ENCODE measurements around the gene ZNF174.
A peak's percentile ranks its signal among the peaks of the same experiment; 100 is the strongest.

Gene ZNF174

DNA sequence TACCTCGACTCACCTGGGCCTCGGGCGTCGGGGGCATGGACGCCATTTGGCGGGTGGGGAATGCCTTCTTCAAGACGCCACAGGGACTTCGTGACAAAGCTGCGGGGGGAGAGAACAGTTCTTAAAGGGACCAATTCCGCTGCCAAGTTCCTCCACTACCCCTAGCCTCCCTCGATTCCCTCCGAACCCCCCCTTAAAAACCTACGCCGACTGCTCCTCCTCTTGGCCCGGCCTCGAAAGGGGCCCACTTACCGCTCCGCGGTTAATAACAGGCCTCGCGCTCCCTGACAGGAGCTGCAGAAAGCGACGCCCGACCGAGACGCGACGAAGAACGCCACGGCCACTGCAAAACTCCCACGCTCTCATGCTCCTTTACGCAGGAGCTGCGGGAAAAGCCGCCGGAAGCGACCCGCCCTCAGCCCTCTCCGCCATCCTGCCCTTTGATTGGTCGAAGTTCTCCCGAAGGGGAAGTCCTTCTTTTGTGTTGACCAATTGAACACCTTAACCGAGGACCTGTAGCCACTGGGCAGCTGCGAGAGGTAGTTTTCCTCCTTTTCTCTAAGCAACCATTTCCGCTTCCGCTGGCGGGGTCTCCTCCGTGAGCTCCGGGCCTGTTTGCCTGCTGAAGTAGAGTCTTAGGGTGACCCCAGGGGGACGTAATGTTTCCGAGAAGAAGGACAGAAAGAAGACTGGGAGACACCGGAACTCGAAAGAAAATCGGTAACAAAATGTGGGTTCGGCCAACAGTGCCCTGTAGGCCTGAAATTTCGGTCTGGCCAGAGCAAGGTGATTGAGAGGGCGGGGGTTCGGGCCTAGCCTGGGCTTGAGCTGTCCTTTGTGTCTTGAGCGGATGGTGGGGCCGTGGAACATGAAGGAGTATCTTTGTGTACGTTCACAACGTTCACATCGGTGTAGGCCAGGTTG, 42.4 kb downstream of the ZNF174 start, which contains the start of the genes NAA60 and ZNF597:
Gene NAA60 (plus strand): TSS at position 573 of the 924 bp plus-strand sequence. CDS start 32,548 bp downstream, outside the sequence.
Gene ZNF597 (minus strand): TSS at position 397 of the 924 bp plus-strand sequence. CDS start 351 bp downstream, at position 46.
- DNase-seq (ENCODE audit: low spot score): peak; percentile 94

GRCh38 chr16:3444032-3444388, 43.0 kb downstream of the ZNF174 start:
- no peak for DNase-seq (ENCODE audit: low spot score)

- no peak for DNase-seq (ENCODE audit: low spot score)
Observed at GRCh38 chr16:3454093-3454492, 53.1 kb downstream of the ZNF174 start.

GRCh38 chr16:3454631-3455147, 53.7 kb downstream of the ZNF174 start:
- DNase-seq (ENCODE audit: low spot score): peak; percentile 34

DNA sequence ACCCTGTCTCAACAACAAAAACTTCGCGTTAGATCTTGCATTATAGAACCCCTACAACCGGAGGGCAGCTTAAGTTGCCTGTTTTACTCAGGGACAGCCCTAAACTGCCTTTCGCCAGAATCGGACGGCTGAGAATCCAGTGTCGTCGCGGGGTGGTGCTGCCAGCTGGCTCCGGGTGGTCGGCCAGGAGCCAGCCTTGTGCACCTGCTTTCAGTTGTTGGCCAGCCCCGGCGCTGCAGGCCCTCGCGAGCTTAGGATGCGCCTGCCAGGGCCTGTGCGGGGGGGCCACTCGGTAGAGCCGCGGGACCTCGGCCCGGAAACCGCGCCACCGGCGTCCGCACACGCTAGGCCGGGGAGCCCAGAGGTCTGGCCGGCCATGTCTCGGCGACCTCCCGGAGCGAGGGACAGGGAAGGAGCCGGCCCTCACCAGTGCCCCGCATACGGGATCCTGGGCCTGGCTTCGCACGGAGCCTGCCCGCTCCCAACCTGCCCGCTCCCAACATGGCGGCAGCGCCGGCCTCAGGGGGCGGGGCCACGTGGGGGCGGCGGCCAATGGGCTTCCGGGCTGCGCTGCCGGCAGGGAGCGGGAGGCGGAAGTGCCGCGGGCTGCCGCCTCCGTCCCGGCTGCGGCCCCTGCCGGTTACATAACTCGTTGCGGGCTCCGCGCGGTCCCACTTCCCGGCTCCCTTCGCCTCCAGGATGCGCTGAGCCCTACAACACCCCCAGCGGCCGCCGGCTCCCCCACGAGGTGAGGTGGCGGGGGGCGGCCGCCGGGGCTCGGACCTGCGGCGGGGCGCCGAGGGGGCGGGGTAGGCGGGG, 56.6 kb downstream of the ZNF174 start:
- DNase-seq (ENCODE audit: low spot score): peak; percentile 85

DNA sequence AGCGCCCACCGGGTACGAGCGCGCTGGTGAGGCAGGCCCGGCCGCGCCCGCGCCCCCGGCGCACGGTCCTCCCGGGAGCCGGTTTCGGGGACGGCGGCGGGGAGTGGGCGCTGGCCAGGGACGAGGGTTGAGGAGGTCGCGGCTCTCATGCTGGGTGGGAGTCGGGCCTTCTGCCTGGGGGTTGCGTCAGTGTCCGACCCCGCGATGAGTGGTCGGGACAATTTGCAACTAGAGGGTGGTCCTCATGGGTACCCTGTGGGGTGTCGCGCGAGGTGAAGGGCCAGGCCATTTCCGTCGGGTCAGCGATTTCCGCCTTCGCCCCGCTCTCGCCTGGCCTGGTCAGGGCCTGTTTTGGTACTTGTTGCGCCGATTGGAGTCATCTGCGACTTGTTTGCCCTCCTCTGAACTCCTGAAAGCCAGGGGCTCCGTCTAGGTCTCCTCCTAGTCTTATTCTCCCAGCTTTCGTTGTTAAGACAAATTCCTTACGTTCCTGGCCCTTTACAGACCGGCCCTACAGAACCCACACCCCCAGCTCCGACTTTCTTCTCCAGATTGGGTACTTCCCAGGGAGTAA, 57.4 kb downstream of the ZNF174 start:
- peak; percentile 29 for DNase-seq (ENCODE audit: low spot score)

DNA sequence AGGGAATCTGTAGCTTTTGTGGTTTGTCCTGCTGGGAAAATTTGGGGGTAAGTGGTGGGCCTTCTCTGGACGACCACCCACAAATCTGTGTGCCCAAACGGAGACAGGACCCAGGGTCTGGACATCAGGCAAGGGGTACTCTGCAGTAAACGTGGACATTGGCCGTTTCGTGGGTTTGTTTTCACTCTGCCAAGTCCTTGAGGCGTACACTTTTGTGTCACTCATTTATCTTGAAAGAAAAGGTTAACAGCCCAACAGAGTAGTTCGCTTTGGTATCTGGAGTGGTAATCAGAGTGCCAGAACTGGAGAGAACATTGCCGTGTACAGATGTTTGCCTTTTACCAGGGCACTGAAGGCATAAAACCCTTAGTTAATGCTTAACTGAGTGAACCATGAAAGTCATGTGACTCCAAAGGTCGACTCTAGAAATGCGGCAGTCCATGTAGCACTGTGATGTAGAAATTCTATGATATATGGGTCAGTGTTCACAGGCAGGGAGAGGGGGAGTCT, 57.9 kb downstream of the ZNF174 start:
- DNase-seq (ENCODE audit: low spot score): peak; percentile 35
